Measurements from ENCODE around the gene THSD7A. TPM values are rescaled to one million over a fixed set of nuclear protein-coding genes. Genes with fewer than 3 reads are reported as not detected.

Gene THSD7A
- total and polyA plus RNA-seq, 10 of the 15 experiments (the other 5 are each of a cell fraction or from before 2014, with no cell fraction given) = 0.03 to 0.09 (median 0.03) TPM; not detected in 7

DNA sequence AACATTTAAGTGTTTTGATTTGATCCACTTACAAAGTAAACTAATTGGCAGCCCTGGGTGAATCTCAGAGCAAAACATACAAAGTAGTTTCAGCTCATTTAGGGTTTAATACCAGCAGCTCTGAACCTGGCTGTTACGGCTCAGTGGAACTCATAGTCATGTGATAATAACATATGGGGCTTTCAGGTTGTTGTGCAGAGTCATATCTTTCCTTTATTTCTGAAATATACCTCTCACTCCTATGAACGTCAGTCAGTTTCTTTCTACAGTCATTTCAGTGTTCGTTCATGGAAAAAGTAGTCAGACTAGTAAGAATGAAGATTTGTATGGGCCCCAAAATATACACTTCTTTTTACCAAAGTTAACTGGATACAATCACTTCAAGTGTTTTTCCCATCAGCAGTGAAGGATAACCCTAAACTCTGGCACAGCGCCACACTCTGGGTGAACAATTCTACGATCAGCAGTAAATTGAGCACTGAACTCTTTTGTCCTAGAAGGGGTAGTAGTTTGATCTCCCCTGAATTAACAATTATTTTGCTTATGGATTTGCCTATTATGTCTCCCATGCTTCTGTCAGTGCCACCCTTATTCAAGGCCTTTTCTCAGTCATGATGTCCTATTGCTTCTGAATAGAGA, 218.6 kb downstream of the THSD7A start (continued):
- TF ChIP-seq MTA2 (IDR thresholded peaks at IDR 0.05; ENCODE audit: low read depth) (peak; percentile 79), MEF2A (IDR thresholded peaks at IDR 0.05; ENCODE audit: insufficient read depth, low read depth, low read length) (peak; percentile 75), FOXK2 (IDR thresholded peaks at IDR 0.05) (no peak), SUPT20H (IDR thresholded peaks at IDR 0.05; ENCODE audit: borderline replicate concordance, control insufficient read depth, low read depth, low read length) (no peak), SMC3 (IDR thresholded peaks at IDR 0.05; ENCODE audit: borderline replicate concordance, low read length) (no peak), TARDBP (IDR thresholded peaks at IDR 0.05; ENCODE audit: borderline replicate concordance) (no peak), SPI1 (IDR thresholded peaks at IDR 0.05; ENCODE audit: borderline replicate concordance, insufficient read depth, low read depth, low read length) (no peak), NFXL1 (IDR thresholded peaks at IDR 0.05; ENCODE audit: borderline replicate concordance) (no peak), GATAD2B (conservative IDR thresholded peaks at IDR 0.05; ENCODE audit: low read depth) (no peak), E2F8 (IDR thresholded peaks at IDR 0.05; ENCODE audit: low read depth, partially characterized antibody) (no peak), CBX3 (IDR thresholded peaks at IDR 0.05; ENCODE audit: borderline replicate concordance, low read depth) (no peak), POLR2A (IDR thresholded peaks at IDR 0.05; ENCODE audit: low read depth, low read length) (no peak), RELA (IDR thresholded peaks at IDR 0.05; ENCODE audit: borderline replicate concordance, partially characterized antibody) (no peak), ZBTB11 (CRISPR knock-in tag; IDR thresholded peaks at IDR 0.05) (no peak), ETV6 (conservative IDR thresholded peaks at IDR 0.05 in 1 of 2, IDR thresholded peaks at IDR 0.05 in 1 of 2; ENCODE audit: borderline replicate concordance in 1 of 2, low read depth in 1 of 2) (0 out of 4 replicates have a peak, but pooled peaks of 1 of the 2 experiments have one; percentile 6), HDGF (IDR thresholded peaks at IDR 0.05) (no peak)
- TF ChIP-seq, protein P1, sequence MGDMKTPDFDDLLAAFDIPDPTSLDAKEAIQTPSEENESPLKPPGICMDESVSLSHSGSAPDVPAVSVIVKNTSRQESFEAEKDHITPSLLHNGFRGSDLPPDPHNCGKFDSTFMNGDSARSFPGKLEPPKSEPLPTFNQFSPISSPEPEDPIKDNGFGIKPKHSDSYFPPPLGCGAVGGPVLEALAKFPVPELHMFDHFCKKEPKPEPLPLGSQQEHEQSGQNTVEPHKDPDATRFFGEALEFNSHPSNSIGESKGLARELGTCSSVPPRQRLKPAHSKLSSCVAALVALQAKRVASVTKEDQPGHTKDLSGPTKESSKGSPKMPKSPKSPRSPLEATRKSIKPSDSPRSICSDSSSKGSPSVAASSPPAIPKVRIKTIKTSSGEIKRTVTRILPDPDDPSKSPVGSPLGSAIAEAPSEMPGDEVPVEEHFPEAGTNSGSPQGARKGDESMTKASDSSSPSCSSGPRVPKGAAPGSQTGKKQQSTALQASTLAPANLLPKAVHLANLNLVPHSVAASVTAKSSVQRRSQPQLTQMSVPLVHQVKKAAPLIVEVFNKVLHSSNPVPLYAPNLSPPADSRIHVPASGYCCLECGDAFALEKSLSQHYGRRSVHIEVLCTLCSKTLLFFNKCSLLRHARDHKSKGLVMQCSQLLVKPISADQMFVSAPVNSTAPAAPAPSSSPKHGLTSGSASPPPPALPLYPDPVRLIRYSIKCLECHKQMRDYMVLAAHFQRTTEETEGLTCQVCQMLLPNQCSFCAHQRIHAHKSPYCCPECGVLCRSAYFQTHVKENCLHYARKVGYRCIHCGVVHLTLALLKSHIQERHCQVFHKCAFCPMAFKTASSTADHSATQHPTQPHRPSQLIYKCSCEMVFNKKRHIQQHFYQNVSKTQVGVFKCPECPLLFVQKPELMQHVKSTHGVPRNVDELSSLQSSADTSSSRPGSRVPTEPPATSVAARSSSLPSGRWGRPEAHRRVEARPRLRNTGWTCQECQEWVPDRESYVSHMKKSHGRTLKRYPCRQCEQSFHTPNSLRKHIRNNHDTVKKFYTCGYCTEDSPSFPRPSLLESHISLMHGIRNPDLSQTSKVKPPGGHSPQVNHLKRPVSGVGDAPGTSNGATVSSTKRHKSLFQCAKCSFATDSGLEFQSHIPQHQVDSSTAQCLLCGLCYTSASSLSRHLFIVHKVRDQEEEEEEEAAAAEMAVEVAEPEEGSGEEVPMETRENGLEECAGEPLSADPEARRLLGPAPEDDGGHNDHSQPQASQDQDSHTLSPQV (IDR thresholded peaks at IDR 0.05) = no peak
- TF ChIP-seq, protein P2, sequence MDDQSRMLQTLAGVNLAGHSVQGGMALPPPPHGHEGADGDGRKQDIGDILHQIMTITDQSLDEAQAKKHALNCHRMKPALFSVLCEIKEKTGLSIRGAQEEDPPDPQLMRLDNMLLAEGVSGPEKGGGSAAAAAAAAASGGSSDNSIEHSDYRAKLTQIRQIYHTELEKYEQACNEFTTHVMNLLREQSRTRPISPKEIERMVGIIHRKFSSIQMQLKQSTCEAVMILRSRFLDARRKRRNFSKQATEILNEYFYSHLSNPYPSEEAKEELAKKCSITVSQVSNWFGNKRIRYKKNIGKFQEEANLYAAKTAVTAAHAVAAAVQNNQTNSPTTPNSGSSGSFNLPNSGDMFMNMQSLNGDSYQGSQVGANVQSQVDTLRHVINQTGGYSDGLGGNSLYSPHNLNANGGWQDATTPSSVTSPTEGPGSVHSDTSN (IDR thresholded peaks at IDR 0.05; ENCODE audit: insufficient replicate concordance, low read depth, low read length) = no peak
